Measurements from ENCODE around the gene FAM185A.
"Not testable (repeated sequence)": the region's sequence is repeated elsewhere in the genome, so short reads cannot be mapped to it uniquely, and the experiment has no call there.

FAM185A gene

DNA sequence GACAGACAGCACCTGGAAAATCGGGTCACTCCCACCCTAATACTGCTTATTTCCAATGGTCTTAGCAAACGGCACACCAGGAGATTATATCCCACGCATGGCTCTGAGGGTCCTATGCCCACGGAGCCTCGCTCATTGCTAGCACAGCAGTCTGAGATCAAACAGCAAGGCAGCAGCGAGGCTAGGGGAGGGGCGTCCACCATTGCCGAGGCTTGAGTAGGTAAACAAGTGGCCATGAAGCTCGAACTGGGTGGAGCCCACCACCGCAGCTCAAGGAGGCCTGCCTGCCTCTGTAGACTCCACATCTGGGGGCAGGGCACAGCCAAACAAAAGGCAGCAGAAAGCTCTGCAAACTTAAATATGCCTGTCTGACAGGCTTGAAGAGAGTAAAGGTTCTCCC, 32.1 kb downstream of the FAM185A start:
- DNase-seq = not testable (repeated sequence)

DNA sequence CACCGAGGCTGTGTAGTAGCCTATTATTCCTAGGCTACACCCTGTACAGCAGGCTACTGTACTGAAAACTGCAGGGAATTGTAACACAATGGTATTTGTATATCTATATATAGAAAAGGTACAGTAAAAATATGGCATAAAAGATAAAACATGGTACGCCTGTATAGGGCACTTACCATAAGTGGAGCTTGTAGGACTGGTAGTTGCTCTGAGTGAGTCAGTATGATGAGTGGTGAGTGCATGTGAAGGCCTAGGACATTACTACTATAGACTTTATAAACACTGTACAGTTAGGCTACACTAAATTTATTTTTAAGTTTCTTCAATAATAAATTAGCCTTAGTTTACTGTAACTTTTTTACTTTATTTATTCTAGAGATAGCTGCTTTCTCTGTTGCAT, 40.0 kb downstream of the FAM185A start:
- not testable (repeated sequence) for DNase-seq

- DNase-seq = not testable (repeated sequence)
These were observed 41.7 kb downstream of the FAM185A start for GRCh38 chr7:102790364-102791100.

DNA sequence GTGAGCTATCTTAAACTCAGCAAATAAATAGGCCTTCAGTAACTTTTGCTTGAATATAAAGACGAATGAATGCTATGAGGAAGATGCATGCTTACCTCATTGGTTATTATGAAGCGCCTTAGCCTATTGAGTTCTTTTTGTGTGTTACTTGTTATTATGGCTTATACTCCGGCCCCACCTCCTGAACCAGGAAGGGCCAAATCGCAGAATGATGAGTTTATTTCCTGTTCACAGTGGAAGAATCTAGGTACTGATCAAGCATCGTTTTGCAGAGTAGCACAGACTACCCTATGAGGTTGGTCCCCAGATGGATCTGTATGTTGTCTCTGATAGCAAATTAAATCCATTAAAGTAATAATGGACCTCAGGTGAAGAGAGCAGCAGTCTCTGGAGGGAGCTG, 42.6 kb downstream of the FAM185A start:
- not testable (repeated sequence) for DNase-seq

GRCh38 chr7:102791831-102792230, 43.0 kb downstream of the FAM185A start:
- DNase-seq = not testable (repeated sequence)

DNA sequence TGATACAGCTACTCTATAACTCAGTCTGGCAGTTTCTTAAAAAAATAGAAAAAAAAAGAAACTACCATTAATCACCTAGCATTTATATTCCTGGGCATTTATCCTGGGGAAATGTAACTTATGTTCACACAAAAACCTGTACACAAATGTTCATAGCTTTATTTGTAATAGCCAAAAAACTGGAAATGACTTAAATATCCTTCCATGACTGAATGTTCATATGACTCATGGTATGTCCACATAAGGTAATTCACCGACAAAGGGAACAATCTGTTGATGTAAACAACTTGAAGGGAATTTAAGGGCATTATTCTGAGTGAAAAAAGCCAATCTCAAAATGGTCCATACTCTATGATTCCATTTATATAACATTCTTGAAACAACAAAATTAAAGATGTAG, 45.8 kb downstream of the FAM185A start:
- DNase-seq = not testable (repeated sequence)

GRCh38 chr7:102795987-102796595, 47.3 kb downstream of the FAM185A start:
- not testable (repeated sequence) for DNase-seq

GRCh38 chr7:102806613-102807012, 57.8 kb downstream of the FAM185A start:
- no peak for DNase-seq

- no peak for DNase-seq
These were observed 62.1 kb downstream of the FAM185A start for GRCh38 chr7:102810916-102811315.

DNA sequence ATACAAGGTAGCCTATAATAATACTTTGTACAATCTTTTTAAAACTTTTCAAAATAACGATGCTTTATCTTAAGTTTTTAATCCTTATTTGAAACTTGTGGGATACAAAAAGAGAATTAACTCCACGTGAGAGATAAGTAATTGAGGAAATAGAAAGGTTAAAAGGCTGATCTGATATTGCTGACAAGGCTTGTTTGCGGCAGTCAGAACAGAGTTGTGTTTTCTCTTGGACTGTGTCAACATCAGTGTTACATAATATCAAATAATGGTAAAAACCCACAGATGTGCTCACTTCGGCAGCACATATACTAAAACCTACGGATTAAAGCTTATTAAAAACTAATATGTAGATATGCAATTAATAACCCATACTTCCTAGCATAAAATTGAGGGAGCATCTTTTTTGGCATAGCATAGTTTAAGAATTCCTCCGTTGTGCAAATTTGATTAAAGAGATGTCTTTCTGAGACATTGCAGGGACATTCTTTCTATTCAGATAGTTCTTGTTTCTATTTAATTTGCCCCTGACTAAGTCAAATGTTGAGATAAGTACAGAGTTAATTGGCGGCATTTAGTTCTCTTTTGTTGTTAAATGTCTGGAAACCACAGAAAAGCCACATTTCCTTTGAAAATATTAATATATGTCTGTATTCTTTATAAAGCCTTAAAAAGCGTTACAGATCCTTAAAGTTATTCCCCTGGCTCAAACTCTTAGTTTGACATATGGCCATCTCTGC, 63.3 kb downstream of the FAM185A start:
- no peak for DNase-seq

DNA sequence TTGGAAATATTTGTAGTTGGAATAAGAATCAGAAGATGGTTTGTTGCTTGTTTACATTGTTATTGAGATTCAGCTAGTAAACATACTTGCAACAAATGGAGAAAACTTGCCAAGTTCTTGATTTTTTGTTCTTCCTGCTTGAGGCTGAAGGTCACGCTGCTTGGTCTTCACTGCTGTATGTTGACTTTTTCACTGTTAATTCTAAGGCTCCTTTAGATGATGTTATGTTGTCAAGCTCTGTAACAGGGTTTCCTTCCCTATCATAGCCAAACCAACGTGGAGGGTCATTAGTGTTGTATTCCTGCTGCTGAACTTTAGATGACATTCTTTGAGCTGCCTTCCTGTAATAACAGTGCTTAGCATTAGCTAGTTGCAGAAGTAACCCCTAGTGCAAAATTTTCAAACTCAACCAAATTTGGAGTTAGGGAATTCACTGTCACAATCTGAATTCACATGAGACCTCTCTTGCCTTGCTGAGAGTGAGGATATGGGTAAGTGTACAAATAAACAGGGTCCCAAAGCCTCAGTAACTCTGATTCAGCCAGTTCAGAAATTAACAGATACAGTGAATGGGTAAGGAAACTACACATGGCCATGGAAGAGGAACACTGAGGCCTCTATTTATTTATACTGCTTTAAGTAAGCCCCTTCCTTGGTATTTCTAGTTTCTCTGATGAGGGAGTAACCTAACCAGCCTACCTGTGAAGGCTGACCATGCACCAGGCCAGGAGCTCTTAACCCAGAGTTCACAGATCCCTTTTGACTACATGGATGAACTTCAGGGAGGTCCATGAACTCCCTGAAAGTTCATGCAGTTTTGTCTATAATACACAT, 64.6 kb downstream of the FAM185A start:
- no peak for DNase-seq

- no peak for DNase-seq
These were observed 65.2 kb downstream of the FAM185A start for GRCh38 chr7:102814025-102814471.

DNA sequence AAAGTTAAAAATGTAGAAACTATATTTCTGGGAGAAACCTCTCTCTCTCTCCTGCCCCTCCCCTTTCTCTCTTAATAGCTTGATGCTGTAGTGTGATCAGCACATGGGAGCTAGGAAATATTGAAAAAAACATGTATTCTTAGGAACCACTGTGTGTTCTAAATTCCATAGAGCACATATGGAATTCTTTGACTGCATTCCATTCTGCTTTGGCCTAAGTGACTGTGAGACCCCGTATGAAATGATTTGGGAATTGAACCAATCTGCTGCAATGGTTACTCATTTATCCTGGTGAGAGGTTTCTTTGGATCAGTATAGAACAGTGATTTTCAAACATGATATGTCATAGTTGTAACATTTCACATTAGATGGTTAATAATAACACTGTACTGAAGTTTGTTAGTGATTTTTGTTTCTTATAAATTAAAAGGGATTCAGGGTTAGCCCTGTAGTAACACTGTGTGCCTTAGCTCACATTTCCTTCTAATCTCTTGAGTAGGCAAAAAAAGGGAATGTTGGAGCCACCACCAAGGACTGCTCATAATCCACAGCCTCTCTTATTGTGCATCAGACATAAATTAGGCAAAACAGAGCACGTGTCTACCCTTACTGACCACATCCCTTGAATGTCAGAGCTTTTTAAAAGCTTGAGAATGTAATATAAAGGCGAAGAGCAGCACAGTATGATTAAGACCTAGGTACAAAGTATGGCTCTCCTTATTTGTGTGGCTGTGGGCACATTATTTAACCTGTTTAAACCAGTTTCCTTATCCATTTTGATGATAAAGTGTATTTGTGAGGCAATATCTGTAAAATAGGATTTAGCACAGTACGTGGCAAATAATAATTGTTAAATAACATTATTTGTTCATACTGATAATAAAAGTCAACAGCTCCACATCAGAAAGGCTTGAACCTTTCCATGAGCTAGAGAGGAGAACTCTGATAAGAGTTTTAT, 69.1 kb downstream of the FAM185A start:
- DNase-seq = no peak

DNA sequence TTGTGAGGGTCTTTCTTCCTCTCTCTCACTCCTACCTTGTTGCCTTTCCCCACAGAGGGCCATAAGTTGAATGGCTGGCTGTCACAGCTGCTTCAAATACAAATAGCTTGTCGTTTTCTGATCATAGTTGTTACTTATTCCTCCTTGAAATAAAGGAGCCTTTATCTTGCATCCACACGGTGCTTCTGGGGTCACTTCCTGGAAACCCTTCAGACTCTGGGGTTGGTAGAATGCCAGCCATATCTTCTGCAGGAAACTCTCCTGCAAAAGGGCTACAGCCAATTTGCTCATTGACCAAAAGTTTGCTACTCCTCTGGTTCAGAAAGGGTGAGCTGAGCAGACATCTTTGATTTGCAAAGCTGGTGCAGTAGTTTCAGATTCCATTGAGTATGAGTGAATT, 70.4 kb downstream of the FAM185A start:
- no peak for DNase-seq

DNA sequence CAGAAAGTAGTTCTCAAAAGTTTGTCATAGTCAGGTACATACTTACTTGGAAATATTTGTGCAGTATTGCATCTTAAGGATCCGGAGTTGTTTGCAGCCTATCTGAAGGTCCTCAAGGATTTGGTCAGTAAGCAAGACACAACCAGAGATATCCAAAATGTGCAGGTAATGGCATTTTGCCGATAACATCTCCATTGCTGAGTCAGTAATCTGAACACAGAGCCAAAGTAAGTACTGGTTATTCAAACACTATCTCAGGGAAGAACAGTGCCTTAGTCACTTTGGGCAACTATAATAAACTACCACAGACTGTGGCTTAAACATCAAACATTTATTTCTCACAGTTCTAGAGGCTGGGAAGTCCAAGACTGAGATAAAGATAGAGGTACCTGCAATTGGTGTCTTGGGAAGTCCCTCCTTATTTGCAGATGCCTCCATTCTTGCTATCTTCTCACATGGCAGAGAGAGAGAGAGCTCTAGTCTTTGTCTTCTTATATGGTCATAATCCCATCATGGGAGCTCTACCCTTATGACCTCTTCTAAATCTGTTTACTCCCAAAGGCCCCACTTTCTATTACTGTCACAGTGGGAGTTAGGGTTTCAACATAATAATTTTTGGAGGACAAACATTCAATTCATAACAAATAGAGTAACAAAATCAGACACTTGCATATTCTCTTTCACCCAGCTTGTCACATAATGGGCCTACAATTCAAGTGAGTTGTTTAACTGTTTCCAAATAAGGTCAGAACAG, 73.4 kb downstream of the FAM185A start:
- no peak for DNase-seq

- no peak for DNase-seq
These were observed 74.8 kb downstream of the FAM185A start for GRCh38 chr7:102823390-102824119.

DNA sequence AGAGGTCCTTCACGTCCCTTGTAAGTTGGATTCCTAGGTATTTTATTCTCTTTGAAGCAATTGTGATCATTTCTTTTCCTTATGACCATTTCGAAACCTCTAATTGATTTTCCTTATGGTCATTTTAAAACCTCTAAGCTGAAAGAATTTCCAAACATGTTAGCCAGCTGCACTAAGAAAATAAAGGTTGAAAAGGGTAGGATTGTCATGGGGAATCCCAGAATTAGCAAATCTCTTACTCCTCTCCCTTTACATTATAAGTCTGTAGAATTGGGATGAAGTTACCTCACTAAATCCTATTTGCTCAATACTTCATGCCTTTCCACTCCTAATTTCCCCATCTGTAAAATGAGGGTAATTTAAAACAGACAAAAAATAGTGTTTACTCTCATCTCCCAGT, 79.5 kb downstream of the FAM185A start:
- no peak for DNase-seq

DNA sequence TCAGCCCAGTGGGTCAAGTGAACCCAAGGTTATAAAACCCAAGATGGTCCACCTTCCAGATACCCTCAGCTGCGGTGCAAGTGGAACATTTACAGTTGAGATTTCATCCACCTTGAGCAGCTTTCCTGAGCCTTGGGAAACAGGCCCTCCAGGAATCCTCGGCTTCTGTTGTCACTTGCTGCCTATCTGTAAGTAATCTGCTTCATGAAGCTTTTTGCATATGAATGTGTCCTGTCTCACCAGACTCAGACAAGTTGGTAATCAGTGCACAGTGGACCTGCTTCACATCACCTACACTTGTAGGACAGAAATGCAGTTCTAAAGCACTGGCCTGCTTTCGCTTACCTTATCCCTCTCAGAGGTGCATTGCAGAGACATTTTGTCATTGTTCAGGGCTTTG, 80.3 kb downstream of the FAM185A start:
- DNase-seq = no peak

DNA sequence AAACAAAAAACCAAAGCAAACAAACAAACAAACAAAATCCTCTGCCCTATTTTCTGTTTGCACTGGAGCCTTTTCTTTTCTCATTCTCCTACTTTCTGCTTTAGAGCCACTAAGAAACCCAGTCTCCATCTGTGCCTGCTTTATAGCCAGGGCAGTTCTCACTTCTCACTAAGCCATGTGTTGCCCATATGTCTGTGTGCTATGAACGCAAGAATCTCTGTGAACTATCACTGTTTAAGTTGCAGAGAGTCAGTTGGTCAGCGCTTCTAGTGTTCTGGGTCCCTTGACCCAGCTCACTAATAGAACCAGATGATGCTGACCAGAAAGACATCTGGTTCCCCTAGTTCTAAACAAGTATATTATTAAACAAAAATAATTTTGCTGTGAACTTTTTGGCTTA, 81.4 kb downstream of the FAM185A start:
- DNase-seq = no peak

- no peak for DNase-seq
These were observed 83.9 kb downstream of the FAM185A start for GRCh38 chr7:102832674-102833073.

Data from NCI-H748 treated with DMSO at 0.1 percent for 48 hours (cell line).